Hematopoietic multipotent progenitor cell treated with erythropoietin and hydrocortisone succinate and interleukin-3 and kit ligand, for 6 days (in vitro differentiated cells): Measurements from ENCODE around the gene TLE3.

Experiments used
- DNase-seq: peaks from one replicate; pipeline ENCODE4 v3.0.0-alpha.2; 2015

TLE3 gene

GRCh38 chr15:70026991-70027390 lies 70.7 kb downstream of the TLE3 start:
- DNase-seq, result no peak

GRCh38 chr15:70025413-70026296 lies 72.1 kb downstream of the TLE3 start:
- DNase-seq, result no peak

- DNase-seq, result no peak
Measured at GRCh38 chr15:70024521-70024920, 73.2 kb downstream of the TLE3 start.

GRCh38 chr15:70023769-70024491 lies 73.8 kb downstream of the TLE3 start:
- no peak for DNase-seq

- DNase-seq, result peak; percentile 27
Measured at GRCh38 chr15:70023064-70023768, 74.5 kb downstream of the TLE3 start.

- no peak for DNase-seq
Measured at GRCh38 chr15:70020229-70020628, 77.5 kb downstream of the TLE3 start.

GRCh38 chr15:70018646-70019600 lies 78.8 kb downstream of the TLE3 start:
- no peak for DNase-seq

GRCh38 chr15:70017801-70018200 lies 79.9 kb downstream of the TLE3 start:
- DNase-seq, result no peak

GRCh38 chr15:70017025-70017424 lies 80.7 kb downstream of the TLE3 start:
- no peak for DNase-seq

- no peak for DNase-seq
Measured at GRCh38 chr15:70016511-70016994, 81.2 kb downstream of the TLE3 start.

- no peak for DNase-seq
Measured at GRCh38 chr15:70014860-70015490, 82.7 kb downstream of the TLE3 start.

GRCh38 chr15:70014331-70014730 lies 83.4 kb downstream of the TLE3 start:
- no peak for DNase-seq

GRCh38 chr15:70013656-70014313 lies 83.9 kb downstream of the TLE3 start:
- no peak for DNase-seq

GRCh38 chr15:70012895-70013294 lies 84.8 kb downstream of the TLE3 start:
- no peak for DNase-seq

GRCh38 chr15:70008697-70009290 lies 88.9 kb downstream of the TLE3 start:
- DNase-seq, result no peak

- no peak for DNase-seq
Measured at GRCh38 chr15:70006259-70007147, 91.2 kb downstream of the TLE3 start.

- DNase-seq, result no peak
Measured at GRCh38 chr15:70004826-70005225, 92.9 kb downstream of the TLE3 start.

GRCh38 chr15:70002897-70003296 lies 94.8 kb downstream of the TLE3 start:
- no peak for DNase-seq

- DNase-seq, result no peak
Measured at GRCh38 chr15:70001859-70002258, 95.9 kb downstream of the TLE3 start.
